A549 (cell line): Measurements from ENCODE around the gene DHDDS. TPM values are rescaled to one million over a fixed set of nuclear protein-coding genes. Genes with fewer than 3 reads are reported as not detected.

Source experiments
- ATAC-seq, 2 experiments: fragments of 200-7000 bp in 1 of 2; fragments of >200 bp in 1 of 2; cut with Nextera tagmentation in 1 of 2; cut with Tn5 transposase in 1 of 2; 3 replicates each; pipeline versions ENCODE4 v1.8.0 to v1.9.1; 2018 to 2020; ENCODE audit warnings: mild to moderate bottlenecking in 1 of 2, moderate library complexity in 1 of 2
- CTCF ChIA-PET: fragments of 300-600 bp; sonication (Branson Sonifier 250); formaldehyde crosslinking; extraction: SDS; loops from one replicate; lab custom pipeline; 2021; ENCODE audit warnings: antibody characterized with exemption, inconsistent platforms; lab: Yijun Ruan, JAX
- POLR2A ChIA-PET: fragments of 350-600 bp; formaldehyde crosslinking; extraction: SDS; loops from one replicate; lab custom pipeline; 2021; ENCODE audit warnings: antibody characterized with exemption, inconsistent platforms; lab: Yijun Ruan, JAX
- DNase-seq, 2 experiments: peaks; one replicate each; pipeline versions ENCODE4 v3.0.0 to v3.0.0-alpha.2; 2011 to 2016; ENCODE audit warnings: low read depth in 1 of 2, low spot score in 1 of 2
- FAIRE-seq: peaks from 2 replicates; lab custom pipeline; 2011; peaks lifted over from hg19 to GRCh38; lab: Jason Lieb, UNC
- H3K27ac ChIP-seq, 2 experiments: fragments of >200 bp; sonication (Bioruptor Twin); formaldehyde crosslinking; 3 replicates each; pipeline ENCODE4 v1.5.1; 2016 to 2017
- H3K4me1 ChIP-seq: fragments of >200 bp; sonication (Bioruptor Twin); formaldehyde crosslinking; 3 replicates; pipeline ENCODE4 v1.6.1; 2016
- H3K4me2 ChIP-seq: fragments of >200 bp; sonication (Bioruptor Twin); formaldehyde crosslinking; 3 replicates; pipeline ENCODE4 v1.6.1; 2016
- H3K4me3 ChIP-seq: fragments of >200 bp; sonication (Bioruptor Twin); formaldehyde crosslinking; 3 replicates; pipeline ENCODE4 v1.5.1; 2016
- H3K9me3 ChIP-seq: fragments of >200 bp; sonication (Bioruptor Twin); formaldehyde crosslinking; 3 replicates; pipeline ENCODE4 v1.6.1; 2016
- BHLHE40 ChIP-seq: IDR thresholded peaks from 2 replicates; pipeline ENCODE4 v1.6.1; 2012; ENCODE audit warnings: low read depth, low read length, inconsistent platforms
- CBX8 ChIP-seq: fragments of 200-600 bp; sonication (generic); IDR thresholded peaks from 2 replicates; pipeline ENCODE4 v1.6.1; 2016
- CHD2 ChIP-seq: fragments of 150-350 bp; IDR thresholded peaks from 2 replicates; pipeline ENCODE4 v1.6.1; 2014; ENCODE audit warnings: low read length; ENCODE audit not compliant: partially characterized antibody
- E2F6 ChIP-seq: IDR thresholded peaks from 2 replicates; pipeline ENCODE4 v1.6.1; 2012; ENCODE audit warnings: low read depth, borderline replicate concordance
- ESRRA ChIP-seq: fragments of 150-350 bp; IDR thresholded peaks from 2 replicates; pipeline ENCODE4 v1.6.1; 2014; ENCODE audit warnings: mild to moderate bottlenecking, low read length, borderline replicate concordance
- FOXS1 ChIP-seq: fragments of 250-450 bp; sonication (Bioruptor Pico); IDR thresholded peaks from 2 replicates; pipeline ENCODE4 v1.5.0; 2020; ENCODE audit warnings: mild to moderate bottlenecking, moderate library complexity
- HES2 ChIP-seq: fragments of >200 bp; sonication (Bioruptor Twin); formaldehyde crosslinking; IDR thresholded peaks from 2 replicates; pipeline ENCODE4 v1.6.1; 2016
- HOXB5 ChIP-seq: fragments of 250-450 bp; sonication (Bioruptor Pico); IDR thresholded peaks from 2 replicates; pipeline ENCODE4 v1.5.0; 2020; ENCODE audit warnings: mild to moderate bottlenecking, moderate library complexity
- JUN ChIP-seq, 2 experiments: fragments of >200 bp; sonication (Bioruptor Twin); formaldehyde crosslinking; IDR thresholded peaks; 2 replicates in 1 of 2; 3 replicates in 1 of 2; pipeline ENCODE4 v1.6.1; 2016 to 2017
- JUNB ChIP-seq: fragments of >200 bp; sonication (Bioruptor Twin); formaldehyde crosslinking; IDR thresholded peaks from 2 replicates; pipeline ENCODE4 v1.6.1; 2016
- KDM1A ChIP-seq: fragments of 200-600 bp; sonication (generic); IDR thresholded peaks from 2 replicates; pipeline ENCODE4 v1.6.1; 2016; ENCODE audit warnings: low read depth, mild to moderate bottlenecking
- MYC ChIP-seq: IDR thresholded peaks from 2 replicates; pipeline ENCODE4 v1.6.1; 2012; ENCODE audit warnings: mild to moderate bottlenecking, inconsistent platforms, low read length, improper control_type of control experiment, borderline replicate concordance
- NR3C1 ChIP-seq: fragments of >200 bp; sonication (Bioruptor Twin); formaldehyde crosslinking; IDR thresholded peaks from 3 replicates; pipeline ENCODE4 v1.6.1; 2017
- POLR2A ChIP-seq: IDR thresholded peaks from 2 replicates; pipeline ENCODE4 v1.6.1; 2012; ENCODE audit warnings: mild to moderate bottlenecking, low read length
- RAD21 ChIP-seq, 2 experiments: fragments of >200 bp in 1 of 2; sonication (Bioruptor Twin) in 1 of 2; formaldehyde crosslinking in 1 of 2; IDR thresholded peaks in 1 of 2; conservative IDR thresholded peaks in 1 of 2; 2 replicates in 1 of 2; 3 replicates in 1 of 2; pipeline ENCODE4 v1.6.1; 2012 to 2018; ENCODE audit warnings: inconsistent platforms in 1 of 2
- RARB ChIP-seq: fragments of 250-450 bp; sonication (Bioruptor Pico); IDR thresholded peaks from 2 replicates; pipeline ENCODE4 v1.8.0; 2021; ENCODE audit warnings: mild to moderate bottlenecking, moderate library complexity
- RCOR1 ChIP-seq: fragments of 150-350 bp; IDR thresholded peaks from 2 replicates; pipeline ENCODE4 v1.6.1; 2014; ENCODE audit warnings: antibody characterized with exemption, low read length, low read depth
- REST ChIP-seq: fragments of 200-600 bp; sonication (generic); IDR thresholded peaks from 2 replicates; pipeline ENCODE4 v1.6.1; 2016; ENCODE audit warnings: antibody characterized with exemption, mild to moderate bottlenecking, moderate library complexity
- RNF2 ChIP-seq: fragments of 200-600 bp; sonication (generic); IDR thresholded peaks from 2 replicates; pipeline ENCODE4 v1.6.1; 2016; ENCODE audit warnings: low read depth, mild to moderate bottlenecking, antibody characterized with exemption, moderate library complexity, borderline replicate concordance
- TP53 ChIP-seq: fragments of 250-450 bp; sonication (Bioruptor Pico); IDR thresholded peaks from 2 replicates; pipeline ENCODE4 v1.5.0; 2021; ENCODE audit warnings: mild to moderate bottlenecking, moderate library complexity
- ZFP36 ChIP-seq: fragments of 450-650 bp; IDR thresholded peaks from 2 replicates; pipeline ENCODE4 v1.6.1; 2014; ENCODE audit warnings: borderline replicate concordance; ENCODE audit not compliant: partially characterized antibody
- WGBS: methylation state at CpG from one replicate; pipeline ENCODE4 v1.1.6; 2017; ENCODE audit errors: missing lambda C conversion rate; 5-methylcytosine and 5-hydroxymethylcytosine counted together
- polyA plus RNA-seq, 4 experiments: library from polyadenylated mRNA; depleted of rRNA in 3 of 4; stranded (reverse); fragments of >200 nt; fragmentation: RNase III in 1 of 4; extraction: RNeasy Plus Mini Kit Qiagen cat#74134 plus additional on column Dnase treatment in 1 of 4; gene quantifications; 2 replicates in 3 of 4; 3 replicates in 1 of 4; pipeline ENCODE4 v1.2.3, GENCODE V29; 2011 to 2017
- TF ChIP-seq, protein P1 (sequence below): fragments of 250-450 bp; sonication (Bioruptor Pico); IDR thresholded peaks from 2 replicates; pipeline ENCODE4 v1.5.0; 2020; ENCODE audit warnings: low read depth, mild to moderate bottlenecking, moderate library complexity

Gene DHDDS
- polyA plus RNA-seq, 2 of the 4 experiments (the other 2 are of a cell fraction): 26.0 to 27.3 TPM

DNA sequence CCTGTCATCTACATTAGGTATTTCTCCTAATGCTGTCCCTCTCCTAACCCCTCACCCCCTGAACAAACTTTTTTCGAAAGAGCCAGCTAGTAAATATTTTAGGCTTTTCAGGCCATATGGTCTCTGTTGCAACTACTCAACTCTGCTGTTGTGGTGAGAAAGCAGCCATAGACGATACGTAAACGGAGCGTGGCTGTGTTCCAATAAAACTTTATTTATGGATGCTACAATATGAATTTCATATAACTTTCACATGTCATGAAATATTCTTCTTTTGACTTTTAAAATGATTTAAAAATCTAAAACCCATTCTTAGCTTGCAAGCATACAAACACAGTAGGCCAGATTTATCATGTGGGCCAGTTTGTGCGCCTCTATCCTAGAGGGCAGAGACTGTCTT, 86.2 kb downstream of the DHDDS start:
- POLR2A ChIA-PET: no interaction called here
- Histone ChIP-seq H3K4me1 (no peaks in the 10 kb centered on the region), H3K4me3 (no peak overlapping the region), H3K4me2 (no peak overlapping the region), H3K9me3 (no peaks in the 10 kb centered on the region), H3K27ac (no peak overlapping the region)
- FAIRE-seq (no peak), ATAC-seq (no peak), DNase-seq (no peak)
- 87% methylated on average over 6 of the region's 6 CpGs for WGBS
- TF ChIP-seq BHLHE40: no peak
- no peak for TF ChIP-seq REST
- TF ChIP-seq TP53 (CRISPR knock-in tag): no peak
- TF ChIP-seq HES2: no peak
- TF ChIP-seq HOXB5: no peak
- no peak for TF ChIP-seq RCOR1
- no peak for TF ChIP-seq POLR2A
- TF ChIP-seq E2F6: no peak
- TF ChIP-seq FOXS1 (CRISPR knock-in tag): no peak
- TF ChIP-seq KDM1A: no peak
- CTCF ChIA-PET: interaction anchor here (0.9 kb wide), 1 partner anchor 271 kb away, joined by 3 read pairs; no protein-coding TSS in a partner anchor

- Histone ChIP-seq H3K4me1 (no peaks in the 10 kb centered on the region), H3K9me3 (no peaks in the 10 kb centered on the region), H3K4me2 (no peak overlapping the region), H3K27ac (no peak overlapping the region), H3K4me3 (no peak overlapping the region)
- POLR2A ChIA-PET: no interaction called here
- CTCF ChIA-PET: interaction anchor here (0.7 kb wide), 1 partner anchor 122 kb away, joined by 4 read pairs; no protein-coding TSS in a partner anchor
- WGBS: 79% methylated on average over 5 of the region's 5 CpGs
- ATAC-seq (no peak), DNase-seq (no peak), FAIRE-seq (no peak)
- TF ChIP-seq CBX8 (no peak), MYC (no peak), ESRRA (no peak), CHD2 (no peak), JUNB (no peak), NR3C1 (no peak), RAD21 (conservative IDR thresholded peaks at IDR 0.05 in 1 of 2, IDR thresholded peaks at IDR 0.05 in 1 of 2) (no peak), HOXB5 (no peak), RNF2 (no peak), ZFP36 (no peak), JUN (IDR thresholded peaks at IDR 0.05) (no peak), POLR2A (no peak), BHLHE40 (no peak), RARB (CRISPR knock-in tag) (no peak)
- TF ChIP-seq, protein P1, sequence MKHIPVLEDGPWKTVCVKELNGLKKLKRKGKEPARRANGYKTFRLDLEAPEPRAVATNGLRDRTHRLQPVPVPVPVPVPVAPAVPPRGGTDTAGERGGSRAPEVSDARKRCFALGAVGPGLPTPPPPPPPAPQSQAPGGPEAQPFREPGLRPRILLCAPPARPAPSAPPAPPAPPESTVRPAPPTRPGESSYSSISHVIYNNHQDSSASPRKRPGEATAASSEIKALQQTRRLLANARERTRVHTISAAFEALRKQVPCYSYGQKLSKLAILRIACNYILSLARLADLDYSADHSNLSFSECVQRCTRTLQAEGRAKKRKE (CRISPR knock-in tag): no peak
Measured at GRCh38 chr1:26520339-26520738, 88.2 kb downstream of the DHDDS start.

Other genes starting within 250 kb of the DHDDS start
- gene CATSPER4, start 241.7 kb upstream of the DHDDS start, polyA plus RNA-seq (2011; rRNA removed): not detected in 2 replicates
- not detected in 3 replicates for gene CATSPER4, start 241.7 kb upstream of the DHDDS start, polyA plus RNA-seq (2017; fragmentation: RNase III; extraction: RNeasy Plus Mini Kit Qiagen cat#74134 plus additional on column Dnase treatment)
- 21.1 and 25.6 TPM in 2 replicates for gene CEP85, start 198.1 kb upstream of the DHDDS start, polyA plus RNA-seq (2011; rRNA removed)
- gene CEP85, start 198.1 kb upstream of the DHDDS start, polyA plus RNA-seq (2017; fragmentation: RNase III; extraction: RNeasy Plus Mini Kit Qiagen cat#74134 plus additional on column Dnase treatment): 13.0 to 13.6 TPM (median 13.5 TPM) in 3 replicates
- gene SH3BGRL3, start 152.2 kb upstream of the DHDDS start, polyA plus RNA-seq (2011; rRNA removed): 36.1 and 38.7 TPM in 2 replicates
- gene SH3BGRL3, start 152.2 kb upstream of the DHDDS start, polyA plus RNA-seq (2017; fragmentation: RNase III; extraction: RNeasy Plus Mini Kit Qiagen cat#74134 plus additional on column Dnase treatment): 66.1 to 87.2 TPM (median 78.6 TPM) in 3 replicates
- gene UBXN11, start 125.7 kb upstream of the DHDDS start, polyA plus RNA-seq (2011; rRNA removed): 6.8 and 7.6 TPM in 2 replicates
- gene UBXN11, start 125.7 kb upstream of the DHDDS start, polyA plus RNA-seq (2017; fragmentation: RNase III; extraction: RNeasy Plus Mini Kit Qiagen cat#74134 plus additional on column Dnase treatment): 10.6 to 12.7 TPM (median 10.8 TPM) in 3 replicates
- gene CD52, start 114.4 kb upstream of the DHDDS start, polyA plus RNA-seq (2011; rRNA removed): not detected in 2 replicates
- gene CD52, start 114.4 kb upstream of the DHDDS start, polyA plus RNA-seq (2017; fragmentation: RNase III; extraction: RNeasy Plus Mini Kit Qiagen cat#74134 plus additional on column Dnase treatment): not detected in 3 replicates
- 0.67 and 1.1 TPM in 2 replicates for gene CRYBG2, start 78.2 kb upstream of the DHDDS start, polyA plus RNA-seq (2011; rRNA removed)
- gene CRYBG2, start 78.2 kb upstream of the DHDDS start, polyA plus RNA-seq (2017; fragmentation: RNase III; extraction: RNeasy Plus Mini Kit Qiagen cat#74134 plus additional on column Dnase treatment): 2.3 to 2.7 TPM (median 2.4 TPM) in 3 replicates
- gene ZNF683, start 59.6 kb upstream of the DHDDS start, polyA plus RNA-seq (2011; rRNA removed): not detected in 2 replicates
- gene ZNF683, start 59.6 kb upstream of the DHDDS start, polyA plus RNA-seq (2017; fragmentation: RNase III; extraction: RNeasy Plus Mini Kit Qiagen cat#74134 plus additional on column Dnase treatment): not detected in 3 replicates
- gene LIN28A, start 21.5 kb upstream of the DHDDS start, polyA plus RNA-seq (2011; rRNA removed): 0.03 and 0.04 TPM in 2 replicates
- gene LIN28A, start 21.5 kb upstream of the DHDDS start, polyA plus RNA-seq (2017; fragmentation: RNase III; extraction: RNeasy Plus Mini Kit Qiagen cat#74134 plus additional on column Dnase treatment): 0.03 TPM in 1 of 3 replicates, not detected in the others
- 146 and 181 TPM in 2 replicates for gene HMGN2, start 40.1 kb downstream of the DHDDS start, polyA plus RNA-seq (2011; rRNA removed)
- gene HMGN2, start 40.1 kb downstream of the DHDDS start, polyA plus RNA-seq (2017; fragmentation: RNase III; extraction: RNeasy Plus Mini Kit Qiagen cat#74134 plus additional on column Dnase treatment): 290 to 380 TPM (median 310 TPM) in 3 replicates
- 9.8 and 11.8 TPM in 2 replicates for gene RPS6KA1, start 97.4 kb downstream of the DHDDS start, polyA plus RNA-seq (2011; rRNA removed)
- gene RPS6KA1, start 97.4 kb downstream of the DHDDS start, polyA plus RNA-seq (2017; fragmentation: RNase III; extraction: RNeasy Plus Mini Kit Qiagen cat#74134 plus additional on column Dnase treatment): 12.4 to 14.1 TPM (median 12.7 TPM) in 3 replicates